Tibial artery (tissue), 4 donors: ENCODE data around the gene KCNH2.

ENCODE experiments used
- DNase-seq, 2 donors: peaks; one replicate each; pipeline ENCODE4 v3.0.0-alpha.2; 2019
- H3K27ac ChIP-seq, 2 donors: fragments of 200-600 bp; sonication (generic) in 1 of 2; 1 replicate in 1 of 2; 2 replicates in 1 of 2; pipeline ENCODE4 v1.5.1; 2018 to 2019; ENCODE audit warnings: mild to moderate bottlenecking in 1 of 2
- H3K27me3 ChIP-seq, 2 donors: fragments of 200-600 bp; sonication (generic) in 1 of 2; one replicate each; pipeline versions ENCODE4 v1.5.1 to v1.6.0; 2016 to 2019
- H3K36me3 ChIP-seq, 3 donors: fragments of 200-600 bp; sonication (generic) in 2 of 3; one replicate each; pipeline ENCODE4 v1.5.1; 2016 to 2019; ENCODE audit warnings: mild to moderate bottlenecking in 2 of 3
- H3K4me1 ChIP-seq, 4 donors: fragments of 200-600 bp; sonication (generic) in 2 of 4; 1 replicate in 3 of 4; 2 replicates in 1 of 4; pipeline ENCODE4 v1.5.1; 2016 to 2019
- H3K4me3 ChIP-seq, 2 donors: fragments of 200-600 bp; sonication (generic) in 1 of 2; 1 replicate in 1 of 2; 2 replicates in 1 of 2; pipeline ENCODE4 v1.5.1; 2018 to 2019; ENCODE audit warnings: mild to moderate bottlenecking in 2 of 2
- H3K9me3 ChIP-seq, 3 donors: fragments of 200-600 bp; sonication (generic) in 1 of 3; one replicate each; pipeline ENCODE4 v1.5.1; 2016 to 2019
- intact Hi-C: fragments of 100-400 bp; cut with DNase I; formaldehyde crosslinking; loops from one replicate; pipeline ENCODE4 v1.15.0; 2023; ENCODE audit warnings: low total_unique reads
- TF ChIP-seq, protein P1 (sequence below), 2 experiments: fragments of 200-600 bp in 1 of 2; fragments of 450-650 bp in 1 of 2; IDR thresholded peaks; one replicate each; pipeline ENCODE4 v1.5.1; 2017 to 2019; ENCODE audit warnings: antibody characterized with exemption in 2 of 2, mild to moderate bottlenecking in 1 of 2, moderate library complexity in 1 of 2

Gene KCNH2

DNA sequence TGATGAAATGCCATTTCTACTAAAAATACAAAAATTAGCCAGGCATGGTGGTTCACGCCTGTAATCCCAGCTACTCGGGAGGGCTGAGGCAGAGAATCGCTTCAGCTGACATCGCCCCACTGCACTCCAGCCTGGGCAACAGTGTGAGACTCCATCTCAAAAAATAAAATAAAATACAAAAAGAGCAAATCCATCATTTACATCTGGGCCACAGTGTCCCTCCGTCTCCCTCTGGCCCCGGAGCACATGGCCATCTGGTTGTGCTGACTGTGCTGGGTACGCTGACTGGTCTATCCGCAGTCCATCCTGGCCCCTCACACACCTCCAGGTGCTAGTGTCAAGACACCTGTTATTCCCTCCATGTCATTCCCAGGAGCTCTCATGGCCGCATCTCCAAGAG is 42.1 kb downstream of the KCNH2 start:
- Histone ChIP-seq H3K36me3 (no peaks in the 10 kb centered on the region), H3K4me1 (peaks cover 0 to 11% (median 7%) of the 10 kb centered on the region in 4 donors), H3K4me3 (no peak overlapping the region), H3K27me3 (peaks cover 0 to 38% of the 10 kb centered on the region in 2 donors), H3K27ac (no peak overlapping the region), H3K9me3 (no peaks in the 10 kb centered on the region)
- intact Hi-C loops: no loop called here
- DNase-seq: no peak
- TF ChIP-seq, protein P1, sequence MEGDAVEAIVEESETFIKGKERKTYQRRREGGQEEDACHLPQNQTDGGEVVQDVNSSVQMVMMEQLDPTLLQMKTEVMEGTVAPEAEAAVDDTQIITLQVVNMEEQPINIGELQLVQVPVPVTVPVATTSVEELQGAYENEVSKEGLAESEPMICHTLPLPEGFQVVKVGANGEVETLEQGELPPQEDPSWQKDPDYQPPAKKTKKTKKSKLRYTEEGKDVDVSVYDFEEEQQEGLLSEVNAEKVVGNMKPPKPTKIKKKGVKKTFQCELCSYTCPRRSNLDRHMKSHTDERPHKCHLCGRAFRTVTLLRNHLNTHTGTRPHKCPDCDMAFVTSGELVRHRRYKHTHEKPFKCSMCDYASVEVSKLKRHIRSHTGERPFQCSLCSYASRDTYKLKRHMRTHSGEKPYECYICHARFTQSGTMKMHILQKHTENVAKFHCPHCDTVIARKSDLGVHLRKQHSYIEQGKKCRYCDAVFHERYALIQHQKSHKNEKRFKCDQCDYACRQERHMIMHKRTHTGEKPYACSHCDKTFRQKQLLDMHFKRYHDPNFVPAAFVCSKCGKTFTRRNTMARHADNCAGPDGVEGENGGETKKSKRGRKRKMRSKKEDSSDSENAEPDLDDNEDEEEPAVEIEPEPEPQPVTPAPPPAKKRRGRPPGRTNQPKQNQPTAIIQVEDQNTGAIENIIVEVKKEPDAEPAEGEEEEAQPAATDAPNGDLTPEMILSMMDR (IDR thresholded peaks at IDR 0.05): no peak

DNA sequence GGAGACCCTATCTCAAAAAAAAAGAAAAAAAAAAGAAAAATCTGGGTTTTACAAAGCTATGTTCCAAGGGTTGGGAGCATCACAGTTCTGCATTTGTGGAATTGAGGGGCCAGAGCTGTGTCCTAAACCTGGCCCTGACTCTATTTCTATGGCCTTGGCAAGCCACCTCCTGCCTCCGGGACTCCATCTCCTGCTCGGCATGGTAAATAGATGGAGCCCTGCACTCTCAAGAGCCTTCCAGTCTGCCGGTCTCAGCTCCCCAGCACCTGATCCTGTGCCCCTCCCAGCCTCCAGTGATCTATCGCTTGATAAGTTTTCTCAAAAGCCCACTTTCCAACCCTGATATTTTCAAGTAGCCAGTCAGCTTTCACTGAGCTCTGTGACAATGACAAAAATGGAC is 43.0 kb downstream of the KCNH2 start:
- TF ChIP-seq, protein P1 (IDR thresholded peaks at IDR 0.05): no peak
- no peak for DNase-seq
- H3K4me3 ChIP-seq: no peak overlapping the region

DNA sequence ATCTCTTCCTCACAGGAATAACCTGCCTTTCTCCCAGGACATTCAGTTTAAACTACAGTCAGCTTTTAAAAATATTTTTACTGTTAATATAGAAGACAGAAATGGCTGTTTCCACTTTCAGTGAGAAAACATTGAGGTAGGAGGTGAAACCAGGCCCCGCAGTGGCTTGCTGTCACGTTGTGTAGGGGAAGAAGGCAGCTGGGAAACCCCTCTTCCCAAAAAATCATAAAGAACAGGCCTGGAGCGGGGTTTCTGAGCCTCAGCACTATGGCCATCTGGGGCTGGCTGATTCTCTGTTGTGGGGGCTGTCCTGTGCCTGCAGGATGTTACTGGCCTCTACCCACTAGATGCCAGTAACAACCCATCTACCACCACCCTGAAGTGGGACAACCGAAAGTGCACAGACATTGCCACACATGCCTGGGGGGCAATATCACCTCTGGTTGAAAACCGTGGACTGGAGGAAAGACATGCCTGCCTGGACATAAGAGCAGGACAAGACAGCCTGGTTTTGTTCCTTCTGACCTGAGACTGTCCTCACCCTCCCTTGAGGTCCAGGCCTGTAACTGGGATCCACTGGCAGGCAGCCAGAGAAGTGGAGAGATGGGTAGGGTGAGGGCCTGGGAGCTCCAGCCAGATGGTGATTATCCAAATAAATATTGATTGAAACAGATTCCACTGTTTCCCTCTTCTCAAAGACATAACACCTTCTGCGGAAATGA is 43.9 kb downstream of the KCNH2 start:
- TF ChIP-seq, protein P1 (IDR thresholded peaks at IDR 0.05): no peak
- no peak for DNase-seq
- no peaks in the 10 kb centered on the region for H3K9me3 ChIP-seq
- H3K27ac ChIP-seq: no peak overlapping the region
- H3K4me3 ChIP-seq: no peak overlapping the region
- peaks cover 0 to 30% of the 10 kb centered on the region in 2 donors for H3K27me3 ChIP-seq
- H3K4me1 ChIP-seq: peaks cover 0 to 11% (median 7%) of the 10 kb centered on the region in 4 donors
- intact Hi-C loops: no loop called here
- no peaks in the 10 kb centered on the region for H3K36me3 ChIP-seq

More for the DNA sequence above, 43.0 kb downstream of the KCNH2 start:
- Histone ChIP-seq H3K27me3 (peaks cover 0 to 34% of the 10 kb centered on the region in 2 donors), H3K27ac (no peak overlapping the region), H3K4me1 (peaks cover 0 to 11% (median 7%) of the 10 kb centered on the region in 4 donors), H3K9me3 (no peaks in the 10 kb centered on the region), H3K36me3 (no peaks in the 10 kb centered on the region)
- intact Hi-C loops: no loop called here

DNA sequence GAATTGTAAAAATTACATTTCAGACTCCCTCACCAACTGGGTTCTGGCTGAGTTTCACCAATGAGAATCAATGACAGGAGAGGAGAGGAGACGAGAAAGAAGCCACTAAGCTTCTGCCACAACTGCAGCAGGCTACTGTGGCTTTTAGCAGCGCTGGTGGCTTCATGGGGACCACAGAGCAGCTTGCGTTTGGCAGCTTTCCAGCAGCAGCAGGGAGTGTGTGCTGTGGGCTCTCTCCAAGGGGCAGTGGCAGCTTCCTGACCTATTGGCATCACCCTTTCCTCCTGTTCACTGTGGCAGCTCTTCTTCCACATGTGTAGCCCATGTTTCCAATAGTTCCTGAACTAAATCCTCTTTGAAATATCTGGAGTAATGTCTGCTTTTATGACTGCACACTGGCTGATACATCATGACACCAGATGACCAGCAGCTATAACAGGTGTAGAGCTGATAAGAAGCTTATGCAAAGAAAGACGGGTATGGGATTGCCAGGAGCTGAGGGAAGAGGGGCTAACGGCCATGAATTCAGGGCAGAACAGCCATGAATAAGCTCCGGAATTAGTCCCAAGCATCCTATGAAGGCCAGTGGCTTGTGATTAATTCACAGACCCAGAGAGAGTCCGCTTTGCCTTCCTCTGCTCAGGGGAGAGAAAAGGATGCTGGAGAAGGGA is 46.8 kb downstream of the KCNH2 start:
- TF ChIP-seq, protein P1 (IDR thresholded peaks at IDR 0.05): no peak
- peaks cover 0 to 30% of the 10 kb centered on the region in 2 donors for H3K27me3 ChIP-seq
- H3K27ac ChIP-seq: no peak overlapping the region
- intact Hi-C loops: no loop called here
- no peaks in the 10 kb centered on the region for H3K4me1 ChIP-seq
- H3K4me3 ChIP-seq: no peak overlapping the region
- H3K9me3 ChIP-seq: no peaks in the 10 kb centered on the region
- H3K36me3 ChIP-seq: no peaks in the 10 kb centered on the region
- DNase-seq: no peak

DNA sequence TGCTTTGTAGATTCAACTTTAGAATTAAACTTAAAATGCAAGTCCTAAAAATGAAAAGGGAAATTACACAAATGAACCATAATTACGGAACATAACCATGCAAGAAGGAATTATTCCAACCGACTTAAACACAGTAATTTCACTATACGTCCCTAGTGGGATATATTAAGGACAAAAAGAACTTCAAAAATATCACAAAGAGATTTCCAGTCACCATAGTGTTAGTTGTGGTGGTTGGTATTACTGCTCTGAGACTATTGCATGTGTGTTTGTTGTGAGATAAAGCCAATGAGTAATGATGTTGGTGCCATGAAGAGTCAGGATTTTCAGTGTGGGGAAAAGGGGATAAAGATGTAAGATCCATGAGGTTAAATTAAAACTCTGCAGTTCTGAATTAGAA is 49.6 kb downstream of the KCNH2 start:
- Histone ChIP-seq H3K36me3 (no peaks in the 10 kb centered on the region), H3K27ac (no peak overlapping the region), H3K4me3 (no peak overlapping the region), H3K4me1 (no peaks in the 10 kb centered on the region), H3K9me3 (no peaks in the 10 kb centered on the region), H3K27me3 (peaks cover 0 to 17% of the 10 kb centered on the region in 2 donors)
- intact Hi-C loops: no loop called here
- no peak for DNase-seq
- TF ChIP-seq, protein P1 (IDR thresholded peaks at IDR 0.05): no peak
